DMS79 (cell line): Measurements from ENCODE around the gene HTT-AS.
A peak's percentile ranks its signal among the peaks of the same experiment; 100 is the strongest.
"Not testable (repeated sequence)": the region's sequence is repeated elsewhere in the genome, so short reads cannot be mapped to it uniquely, and the experiment has no call there.

Source experiments
- DNase-seq: peaks from one replicate; lab custom pipeline; 2025; lab: John Stamatoyannopoulos, UW

Gene HTT-AS

GRCh38 chr4:3051141-3051897 is 23.0 kb downstream of the HTT-AS start:
- not testable (repeated sequence) for DNase-seq

- peak; percentile 5 for DNase-seq
These were observed 26.7 kb downstream of the HTT-AS start for GRCh38 chr4:3047464-3048286.

GRCh38 chr4:3046623-3047022 is 27.7 kb downstream of the HTT-AS start:
- DNase-seq = no peak

- DNase-seq = no peak
These were observed 28.2 kb downstream of the HTT-AS start for GRCh38 chr4:3046162-3046561.

- no peak for DNase-seq
These were observed 29.2 kb downstream of the HTT-AS start for GRCh38 chr4:3044870-3045819.

- no peak for DNase-seq
These were observed 30.9 kb downstream of the HTT-AS start for GRCh38 chr4:3043282-3044020.

GRCh38 chr4:3042226-3042625 is 32.1 kb downstream of the HTT-AS start:
- no peak for DNase-seq

- DNase-seq = no peak
These were observed 32.9 kb downstream of the HTT-AS start for GRCh38 chr4:3041192-3042142.

- DNase-seq = no peak
These were observed 33.7 kb downstream of the HTT-AS start for GRCh38 chr4:3040452-3041191.

GRCh38 chr4:3039706-3040366 is 34.5 kb downstream of the HTT-AS start:
- no peak for DNase-seq

GRCh38 chr4:3037957-3038461 is 36.3 kb downstream of the HTT-AS start:
- DNase-seq = peak; percentile 7

- DNase-seq = no peak
These were observed 38.0 kb downstream of the HTT-AS start for GRCh38 chr4:3036131-3036952.

GRCh38 chr4:3035674-3036073 is 38.7 kb downstream of the HTT-AS start:
- no peak for DNase-seq

- no peak for DNase-seq
These were observed 39.1 kb downstream of the HTT-AS start for GRCh38 chr4:3035249-3035648.

- DNase-seq = no peak
These were observed 40.1 kb downstream of the HTT-AS start for GRCh38 chr4:3034231-3034630.

GRCh38 chr4:3031357-3032082 is 42.8 kb downstream of the HTT-AS start:
- no peak for DNase-seq
